ENCODE data around the gene PTCH2. TPM values are rescaled to one million over a fixed set of nuclear protein-coding genes. Genes with fewer than 3 reads are reported as not detected.

Gene PTCH2
- total RNA-seq, 1 donor from 2014 or later: not detected

- no peak for TF ChIP-seq CTCF (IDR thresholded peaks at IDR 0.05)
- Histone ChIP-seq H3K4me3 (peak within 1 kb of the TSS; percentile 38 to 45), H3K9me3 (no peaks in the 10 kb centered on the region), H3K27me3 (no peaks in the 10 kb centered on the region), H3K4me1 (peaks cover 48 to 74% of the 10 kb centered on the region in 2 donors), H3K36me3 (peaks cover 28 to 38% of the 10 kb centered on the region in 2 donors), H3K27ac (peak within 1 kb of the TSS; percentile 99)
- peak; percentile 10 to 91 for DNase-seq (ENCODE audit: low spot score in 2 of 2)
- intact Hi-C loops (cut with DNase I): loop anchor here (1.0 to 10.0 kb wide), 3 partner anchors 11 to 687 kb away; partner anchors contain the start of gene TESK2
Measured at GRCh38 chr1:44808063-44808937, 34.8 kb downstream of the PTCH2 start, which contains the start of gene BTBD19. TSS of gene BTBD19 (plus strand) at chr1:44808523. CDS start at chr1:44808821, 298 bp downstream.

GRCh38 chr1:44807364-44808062 lies 35.5 kb downstream of the PTCH2 start:
- Histone ChIP-seq H3K27me3 (no peaks in the 10 kb centered on the region), H3K4me1 (peaks cover 56 to 82% of the 10 kb centered on the region in 2 donors), H3K36me3 (peaks cover 33 to 41% of the 10 kb centered on the region in 2 donors), H3K4me3 (peak overlapping the region in 1 of 2 donors; percentile 38), H3K9me3 (no peaks in the 10 kb centered on the region), H3K27ac (peak overlapping the region; percentile 99)
- intact Hi-C loops (cut with DNase I): loop anchor here (1.0 to 10.0 kb wide), 3 partner anchors 12 to 687 kb away; partner anchors contain the start of gene TESK2
- DNase-seq (ENCODE audit: low spot score in 2 of 2): peak; percentile 99 to 100
- TF ChIP-seq CTCF (IDR thresholded peaks at IDR 0.05): no peak

DNA sequence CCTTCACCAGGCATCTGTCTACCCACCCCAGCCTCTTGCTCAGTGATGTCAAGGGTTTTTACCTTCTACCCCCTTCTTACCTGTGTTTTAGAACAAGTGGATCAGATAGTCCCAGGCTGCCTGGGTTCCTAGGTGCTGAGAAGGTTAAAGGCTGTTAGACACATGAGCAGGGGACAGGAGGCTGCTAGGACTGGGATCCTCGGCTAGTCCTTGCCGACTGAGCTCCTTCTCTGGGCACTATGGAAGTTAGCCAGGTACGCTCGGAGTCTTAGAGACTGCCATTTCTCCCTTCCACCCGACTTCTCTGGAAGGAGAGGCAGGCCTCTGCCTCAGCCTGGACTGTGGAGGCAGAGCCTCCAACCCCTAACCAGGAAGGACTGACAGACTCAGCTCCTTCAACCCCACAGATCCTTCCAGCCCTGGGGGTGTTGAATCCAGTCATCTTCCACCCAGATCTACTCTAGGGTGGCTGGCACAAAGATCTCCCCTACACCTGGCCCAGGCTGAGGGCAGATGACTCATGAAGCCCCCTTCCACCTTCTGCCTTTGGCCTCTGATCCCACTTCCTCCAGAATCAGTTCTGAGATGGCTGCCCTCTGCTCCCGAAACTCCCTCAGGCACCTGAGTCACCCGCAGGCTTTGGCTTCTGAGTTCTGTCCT lies 36.2 kb downstream of the PTCH2 start, which contains the start of gene DYNLT4:
DYNLT4 (minus strand) TSS at position 648 of the 660 bp plus-strand sequence. CDS start 683 bp downstream, outside the sequence.
- Histone ChIP-seq H3K4me1 (peaks cover 58 to 83% of the 10 kb centered on the region in 2 donors), H3K4me3 (peak within 1 kb of the TSS; percentile 38 to 45), H3K9me3 (no peaks in the 10 kb centered on the region), H3K27me3 (no peaks in the 10 kb centered on the region), H3K36me3 (peaks cover 34 to 48% of the 10 kb centered on the region in 2 donors), H3K27ac (peak within 1 kb of the TSS; percentile 99)
- DNase-seq (ENCODE audit: low spot score in 2 of 2): peak in 1 of 2 donors; percentile 8
- no peak for TF ChIP-seq CTCF (IDR thresholded peaks at IDR 0.05)
- intact Hi-C loops (cut with DNase I): loop anchor here (10.0 kb wide), 2 partner anchors 462 to 688 kb away; partner anchors contain the start of gene TESK2

DNA sequence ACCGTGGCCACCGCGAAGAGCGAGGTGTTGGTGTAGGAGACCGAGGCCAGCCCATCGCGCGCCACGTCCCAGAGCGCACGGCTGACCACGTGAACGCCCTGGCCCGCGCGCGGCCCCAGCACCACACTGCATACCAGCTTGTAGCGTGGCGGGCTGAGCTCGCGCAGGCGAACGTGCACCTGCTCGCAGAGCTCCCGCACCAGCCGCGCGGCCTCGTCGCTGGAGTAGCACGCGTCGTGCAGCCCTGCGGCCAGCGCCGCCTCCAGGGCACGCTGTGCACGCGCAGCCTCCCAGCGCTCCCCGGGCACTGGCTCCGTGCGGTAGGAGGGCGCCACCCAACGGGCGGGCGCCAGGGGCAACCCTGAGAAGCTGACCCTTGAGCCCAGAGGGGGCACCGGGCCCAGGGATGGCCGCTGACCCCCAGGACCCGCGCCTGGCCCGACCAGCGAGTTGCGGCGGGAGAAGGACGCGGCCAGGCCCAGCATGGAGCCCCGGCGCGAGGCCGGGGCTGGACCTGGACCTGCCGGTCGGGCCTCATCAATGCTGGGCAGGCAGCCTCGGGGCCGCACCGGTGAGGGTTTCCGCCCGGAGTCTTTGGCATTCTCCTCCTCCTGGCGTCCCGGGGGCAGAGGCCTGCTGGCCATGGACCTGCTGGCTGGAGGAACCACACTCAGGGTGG lies 36.9 kb downstream of the PTCH2 start:
- intact Hi-C loops (cut with DNase I): loop anchor here (10.0 kb wide), 2 partner anchors 461 to 689 kb away; partner anchors contain the start of gene TESK2

More for the DNA sequence above, 36.9 kb downstream of the PTCH2 start:
- no peak for TF ChIP-seq CTCF (IDR thresholded peaks at IDR 0.05)
- DNase-seq (ENCODE audit: low spot score in 2 of 2): peak; percentile 5 to 70
- no peaks in the 10 kb centered on the region for H3K27me3 ChIP-seq
- H3K27ac ChIP-seq: peak overlapping the region; percentile 99
- H3K36me3 ChIP-seq: peaks cover 34 to 50% of the 10 kb centered on the region in 2 donors
- H3K9me3 ChIP-seq: no peaks in the 10 kb centered on the region
- H3K4me3 ChIP-seq: peak overlapping the region; percentile 24 to 35
- H3K4me1 ChIP-seq: peaks cover 55 to 81% of the 10 kb centered on the region in 2 donors

All from ascending aorta (tissue), 2 donors.